ENCODE data around the gene SLC25A42.

SLC25A42 gene

DNA sequence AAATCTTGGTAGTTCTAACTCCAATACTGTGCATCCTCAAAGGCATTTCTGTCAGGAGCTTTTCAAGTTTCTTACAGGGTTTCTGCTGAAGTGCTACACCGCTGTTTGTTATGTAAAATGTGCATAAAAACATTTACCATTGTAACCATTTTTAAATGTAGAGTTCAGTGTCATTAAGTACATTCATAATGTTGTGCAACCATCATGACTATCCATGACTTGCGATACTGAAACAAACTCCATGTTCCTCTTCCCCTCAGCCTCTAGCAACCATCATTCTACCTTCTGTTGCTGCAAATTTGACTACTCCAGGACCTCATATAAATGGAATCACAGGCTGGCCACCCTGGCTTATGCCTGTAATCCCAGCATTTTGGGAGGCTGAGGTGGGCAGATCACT lies 14.4 kb upstream of the SLC25A42 start:
- H3K4me1 ChIP-seq: no peaks in the 10 kb centered on the region
- no peak overlapping the region for H3K4me3 ChIP-seq (ENCODE audit: low read depth, low read length)
- TF ChIP-seq, protein P1, sequence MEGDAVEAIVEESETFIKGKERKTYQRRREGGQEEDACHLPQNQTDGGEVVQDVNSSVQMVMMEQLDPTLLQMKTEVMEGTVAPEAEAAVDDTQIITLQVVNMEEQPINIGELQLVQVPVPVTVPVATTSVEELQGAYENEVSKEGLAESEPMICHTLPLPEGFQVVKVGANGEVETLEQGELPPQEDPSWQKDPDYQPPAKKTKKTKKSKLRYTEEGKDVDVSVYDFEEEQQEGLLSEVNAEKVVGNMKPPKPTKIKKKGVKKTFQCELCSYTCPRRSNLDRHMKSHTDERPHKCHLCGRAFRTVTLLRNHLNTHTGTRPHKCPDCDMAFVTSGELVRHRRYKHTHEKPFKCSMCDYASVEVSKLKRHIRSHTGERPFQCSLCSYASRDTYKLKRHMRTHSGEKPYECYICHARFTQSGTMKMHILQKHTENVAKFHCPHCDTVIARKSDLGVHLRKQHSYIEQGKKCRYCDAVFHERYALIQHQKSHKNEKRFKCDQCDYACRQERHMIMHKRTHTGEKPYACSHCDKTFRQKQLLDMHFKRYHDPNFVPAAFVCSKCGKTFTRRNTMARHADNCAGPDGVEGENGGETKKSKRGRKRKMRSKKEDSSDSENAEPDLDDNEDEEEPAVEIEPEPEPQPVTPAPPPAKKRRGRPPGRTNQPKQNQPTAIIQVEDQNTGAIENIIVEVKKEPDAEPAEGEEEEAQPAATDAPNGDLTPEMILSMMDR (IDR thresholded peaks at IDR 0.05; ENCODE audit: low read depth, low read length): no peak
- no peaks in the 10 kb centered on the region for H3K9me3 ChIP-seq
- DNase-seq: no peak
- no peaks in the 10 kb centered on the region for H3K27me3 ChIP-seq
- H3K36me3 ChIP-seq: peaks cover 79% of the 10 kb centered on the region

DNA sequence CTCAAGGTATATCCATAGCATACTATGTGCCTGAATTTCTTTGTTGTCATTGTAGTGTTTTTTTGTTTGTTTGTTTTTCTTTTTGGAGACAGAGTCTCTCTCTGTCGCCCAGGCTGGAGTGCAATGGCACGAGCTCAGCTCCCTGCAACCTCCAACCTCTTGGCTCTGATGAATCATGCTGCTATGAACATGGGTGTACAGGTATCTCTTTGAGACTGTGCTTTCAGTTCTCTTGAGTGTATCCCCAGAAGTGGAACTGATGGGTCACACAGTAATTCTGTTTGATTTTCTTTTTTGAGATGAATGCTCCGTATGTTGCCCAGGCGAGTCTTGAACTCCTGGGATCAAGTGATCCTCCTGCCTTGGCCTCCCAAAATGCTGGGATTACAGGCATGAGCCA lies 13.7 kb upstream of the SLC25A42 start:
- no peak for DNase-seq
- no peaks in the 10 kb centered on the region for H3K9me3 ChIP-seq
- H3K4me1 ChIP-seq: no peaks in the 10 kb centered on the region
- H3K27me3 ChIP-seq: no peaks in the 10 kb centered on the region
- peaks cover 80% of the 10 kb centered on the region for H3K36me3 ChIP-seq
- TF ChIP-seq, protein P1 (IDR thresholded peaks at IDR 0.05; ENCODE audit: low read depth, low read length): no peak
- H3K4me3 ChIP-seq (ENCODE audit: low read depth, low read length): no peak overlapping the region

DNA sequence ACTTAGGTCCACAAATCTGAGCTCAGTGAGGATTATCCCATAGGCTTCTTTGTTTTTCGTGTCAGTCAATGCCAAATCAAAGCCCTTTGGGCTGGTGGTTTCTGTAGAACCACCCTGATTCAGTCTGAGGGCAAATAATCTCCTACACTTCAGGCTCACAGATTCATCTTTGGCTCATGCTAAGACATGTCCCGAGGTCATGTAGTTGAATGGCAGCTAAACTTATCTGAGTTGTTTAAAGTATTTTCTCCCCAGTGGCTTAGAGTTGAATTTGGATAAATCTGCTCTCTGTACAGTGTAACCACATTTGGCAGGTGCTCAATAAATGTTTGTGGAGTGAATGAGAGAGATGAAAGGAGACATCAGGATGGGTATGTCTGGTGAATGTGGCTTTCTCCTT lies 13.1 kb upstream of the SLC25A42 start:
- no peaks in the 10 kb centered on the region for H3K27me3 ChIP-seq
- DNase-seq: no peak
- H3K36me3 ChIP-seq: peaks cover 84% of the 10 kb centered on the region
- TF ChIP-seq, protein P1 (IDR thresholded peaks at IDR 0.05; ENCODE audit: low read depth, low read length): no peak
- H3K4me1 ChIP-seq: no peaks in the 10 kb centered on the region
- no peak overlapping the region for H3K4me3 ChIP-seq (ENCODE audit: low read depth, low read length)
- H3K9me3 ChIP-seq: no peaks in the 10 kb centered on the region

DNA sequence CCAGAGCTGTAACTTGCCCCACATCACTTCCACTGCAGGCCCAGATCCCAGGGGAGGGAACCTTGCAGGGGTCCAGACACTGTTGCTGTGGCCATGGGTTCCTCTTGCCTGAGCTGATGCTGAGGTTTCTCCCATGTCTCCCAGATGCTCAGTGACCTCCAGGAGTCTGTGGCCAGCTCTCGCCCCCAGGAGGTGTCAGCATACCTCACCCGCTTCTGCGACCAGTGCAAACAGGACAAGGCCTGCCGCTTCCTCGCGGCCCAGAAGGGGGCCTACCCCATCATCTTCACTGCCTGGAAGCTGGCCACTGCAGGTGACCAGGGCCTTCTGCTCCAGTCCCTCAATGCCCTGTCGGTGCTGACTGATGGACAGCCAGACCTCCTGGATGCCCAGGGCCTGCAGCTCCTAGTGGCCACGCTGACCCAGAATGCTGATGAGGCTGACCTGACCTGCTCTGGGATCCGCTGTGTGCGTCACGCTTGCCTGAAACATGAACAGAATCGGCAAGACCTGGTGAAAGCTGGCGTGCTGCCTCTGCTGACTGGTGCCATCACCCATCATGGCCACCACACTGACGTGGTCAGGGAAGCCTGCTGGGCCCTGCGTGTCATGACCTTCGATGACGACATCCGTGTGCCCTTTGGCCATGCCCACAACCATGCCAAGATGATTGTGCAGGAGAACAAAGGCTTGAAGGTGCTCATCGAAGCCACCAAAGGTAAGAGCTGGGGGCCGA lies 12.1 kb upstream of the SLC25A42 start:
- Histone ChIP-seq H3K36me3 (peaks cover 82% of the 10 kb centered on the region), H3K27me3 (no peaks in the 10 kb centered on the region), H3K4me3 (ENCODE audit: low read depth, low read length) (no peak overlapping the region), H3K9me3 (no peaks in the 10 kb centered on the region), H3K4me1 (no peaks in the 10 kb centered on the region)
- TF ChIP-seq, protein P1 (IDR thresholded peaks at IDR 0.05; ENCODE audit: low read depth, low read length): no peak
- no peak for DNase-seq

DNA sequence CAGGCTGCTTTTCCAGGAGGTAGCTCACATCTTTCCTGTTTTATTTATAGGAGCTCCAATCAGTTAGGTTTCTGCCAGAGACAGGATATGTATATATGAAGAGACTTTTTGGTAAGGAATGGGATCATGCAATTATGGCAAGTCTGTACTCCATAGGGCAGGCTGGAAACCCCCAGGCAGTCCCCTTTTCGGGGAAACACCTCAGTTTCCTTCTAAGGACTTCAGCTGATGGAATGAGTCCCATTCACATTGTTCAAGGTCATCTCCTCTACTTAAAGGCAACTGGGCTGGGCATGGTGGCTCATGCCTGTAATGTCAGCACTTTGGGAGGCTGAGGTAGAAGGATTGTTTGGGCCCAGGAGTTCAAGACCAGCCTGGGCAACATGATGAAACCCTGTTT lies 10.9 kb upstream of the SLC25A42 start:
- Histone ChIP-seq H3K4me1 (no peaks in the 10 kb centered on the region), H3K36me3 (peaks cover 86% of the 10 kb centered on the region), H3K9me3 (no peaks in the 10 kb centered on the region), H3K4me3 (ENCODE audit: low read depth, low read length) (no peak overlapping the region), H3K27me3 (no peaks in the 10 kb centered on the region)
- TF ChIP-seq, protein P1 (IDR thresholded peaks at IDR 0.05; ENCODE audit: low read depth, low read length): no peak
- DNase-seq: no peak

DNA sequence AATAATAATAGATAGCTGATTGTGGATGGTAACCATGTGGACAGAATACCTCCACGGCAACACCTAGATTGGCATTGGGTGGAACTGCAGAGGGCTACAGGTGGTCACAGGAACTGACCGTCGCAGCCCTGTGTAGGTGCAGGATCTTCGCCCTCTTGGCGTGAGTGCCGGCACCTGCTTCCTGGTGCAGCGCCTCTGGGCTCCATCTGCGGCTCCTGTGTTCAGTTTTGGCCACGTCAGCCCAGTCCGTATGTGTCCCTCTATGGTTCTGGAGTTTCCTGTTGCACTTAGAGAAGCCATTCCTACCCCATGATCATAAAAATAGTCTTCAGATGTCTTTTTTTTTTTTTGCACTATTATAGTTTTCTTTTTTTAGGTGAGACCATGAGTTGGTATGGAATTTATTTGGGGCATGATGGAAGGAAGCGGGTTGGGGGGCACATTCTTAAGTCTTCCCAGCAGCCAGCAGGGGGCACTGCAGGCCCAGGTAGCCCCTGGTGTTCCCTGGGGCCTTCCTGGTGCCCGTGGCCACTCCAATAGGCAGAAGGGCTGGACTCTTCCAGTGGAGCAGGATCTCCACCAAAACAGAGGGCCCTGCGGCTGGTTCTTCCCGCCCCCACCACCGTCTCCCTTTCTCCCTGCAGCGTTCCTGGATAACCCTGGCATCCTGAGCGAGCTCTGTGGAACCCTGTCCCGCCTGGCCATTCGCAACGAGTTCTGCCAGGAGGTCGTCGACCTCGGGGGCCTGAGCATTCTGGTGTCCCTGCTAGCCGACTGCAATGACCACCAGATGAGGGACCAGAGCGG lies 10.1 kb upstream of the SLC25A42 start:
- H3K4me3 ChIP-seq (ENCODE audit: low read depth, low read length): no peak overlapping the region
- H3K9me3 ChIP-seq: no peaks in the 10 kb centered on the region
- H3K4me1 ChIP-seq: no peaks in the 10 kb centered on the region
- TF ChIP-seq, protein P1 (IDR thresholded peaks at IDR 0.05; ENCODE audit: low read depth, low read length): peak; percentile 79
- no peaks in the 10 kb centered on the region for H3K27me3 ChIP-seq
- peaks cover 85% of the 10 kb centered on the region for H3K36me3 ChIP-seq
- peak; percentile 79 for DNase-seq
